ENCODE results near the gene COX18.

The COX18 gene

GRCh38 chr4:73069338-73070073 lies at the start of gene COX18:
Gene COX18, minus strand, starts transcription at chr4:73069716. Its CDS starts 67 bp downstream, at chr4:73069649.
- TF ChIP-seq GATA2 (IDR thresholded peaks at IDR 0.05; ENCODE audit: low read depth, low read length) (peak; percentile 33; the same call in 1 of the 2 replicates), GATA3 (IDR thresholded peaks at IDR 0.05; ENCODE audit: low read depth, low read length) (no peak)

DNA sequence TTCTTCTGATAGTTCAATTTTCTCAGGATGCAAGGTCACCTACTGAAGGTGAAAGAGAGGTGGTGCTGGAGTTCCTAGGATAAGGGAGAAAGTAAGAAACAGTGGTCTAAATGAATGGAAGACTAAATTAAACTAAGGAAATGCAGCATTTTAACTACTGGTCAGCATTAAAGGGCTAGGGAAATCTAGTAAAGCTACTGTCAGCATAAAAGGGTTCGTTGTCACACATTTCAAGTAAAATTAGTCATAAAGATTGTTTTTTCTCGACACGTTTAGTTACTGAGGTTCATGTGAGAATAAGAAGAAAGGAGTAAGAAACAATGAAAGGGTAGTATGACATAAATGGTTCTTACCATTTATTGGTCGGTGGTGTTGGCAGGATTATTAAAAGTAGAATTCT lies 40.0 kb upstream of the COX18 start:
- no peak for TF ChIP-seq GATA2 (IDR thresholded peaks at IDR 0.05; ENCODE audit: low read depth, low read length)
- no peak for TF ChIP-seq GATA3 (IDR thresholded peaks at IDR 0.05; ENCODE audit: low read depth, low read length)

DNA sequence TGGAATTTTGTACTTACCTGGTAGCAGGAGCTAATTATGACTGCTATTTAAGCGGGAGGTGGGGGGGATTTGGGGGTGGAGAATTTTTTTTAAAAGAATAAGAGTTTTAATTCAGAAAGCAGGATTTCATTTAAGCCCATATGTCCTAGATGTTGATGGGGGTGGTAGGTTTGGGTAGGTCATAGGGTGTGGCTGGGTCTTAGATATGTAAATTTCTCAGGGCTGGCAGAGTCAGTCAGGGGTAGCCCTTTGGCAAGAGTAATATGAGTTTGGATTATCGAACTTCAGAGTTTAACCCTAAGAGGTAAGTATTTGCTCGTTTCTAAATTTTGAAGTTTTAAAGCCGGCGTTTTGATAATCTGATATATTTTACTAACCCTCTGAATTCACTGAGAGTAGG lies 35.2 kb upstream of the COX18 start:
- TF ChIP-seq GATA3 (IDR thresholded peaks at IDR 0.05; ENCODE audit: low read depth, low read length): no peak
- no peak for TF ChIP-seq GATA2 (IDR thresholded peaks at IDR 0.05; ENCODE audit: low read depth, low read length)

GRCh38 chr4:73103799-73104503 lies 34.4 kb upstream of the COX18 start:
- TF ChIP-seq GATA2 (IDR thresholded peaks at IDR 0.05; ENCODE audit: low read depth, low read length): no peak
- no peak for TF ChIP-seq GATA3 (IDR thresholded peaks at IDR 0.05; ENCODE audit: low read depth, low read length)

DNA sequence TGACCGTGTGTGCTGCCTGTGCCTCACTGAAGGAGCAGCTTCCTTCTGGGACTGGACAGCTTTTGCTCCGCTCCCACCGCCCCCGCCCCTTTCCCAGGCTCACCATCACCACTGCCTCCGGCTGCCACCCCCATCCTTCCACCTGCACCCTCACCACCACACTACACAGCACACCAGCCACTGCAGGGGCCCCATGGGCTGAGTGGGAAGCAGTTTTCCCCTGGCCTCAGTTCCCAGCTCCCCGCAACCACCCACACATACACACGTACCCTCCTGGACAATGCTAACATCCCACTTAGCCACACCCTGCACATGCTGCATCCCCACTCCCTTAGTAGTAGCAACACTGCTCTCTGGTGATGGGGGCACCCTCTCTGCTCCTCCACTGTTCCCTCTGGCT lies 29.6 kb upstream of the COX18 start:
- TF ChIP-seq GATA2 (IDR thresholded peaks at IDR 0.05; ENCODE audit: low read depth, low read length) (no peak), GATA3 (IDR thresholded peaks at IDR 0.05; ENCODE audit: low read depth, low read length) (no peak)

DNA sequence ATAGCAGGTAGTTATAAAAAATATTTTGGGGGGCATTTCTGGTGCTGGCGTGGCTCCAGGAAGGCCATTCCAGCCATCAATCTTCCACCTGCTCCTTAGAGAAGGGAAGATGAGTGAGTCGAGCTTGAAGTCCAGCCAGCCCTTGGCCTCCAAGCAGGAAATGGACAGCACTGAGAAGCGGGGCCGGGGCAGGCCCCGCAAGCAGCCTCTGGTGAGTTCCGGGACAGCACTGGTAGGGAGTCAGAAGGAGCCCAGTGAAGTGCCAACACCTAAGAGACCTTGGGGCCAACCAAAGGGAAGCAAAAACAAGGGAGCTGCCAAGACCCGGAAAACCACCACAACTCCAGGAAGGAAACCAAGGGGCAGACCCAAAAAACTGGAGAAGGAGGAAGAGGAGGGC lies 29.2 kb upstream of the COX18 start:
- TF ChIP-seq GATA3 (IDR thresholded peaks at IDR 0.05; ENCODE audit: low read depth, low read length): no peak
- TF ChIP-seq GATA2 (IDR thresholded peaks at IDR 0.05; ENCODE audit: low read depth, low read length): no peak

DNA sequence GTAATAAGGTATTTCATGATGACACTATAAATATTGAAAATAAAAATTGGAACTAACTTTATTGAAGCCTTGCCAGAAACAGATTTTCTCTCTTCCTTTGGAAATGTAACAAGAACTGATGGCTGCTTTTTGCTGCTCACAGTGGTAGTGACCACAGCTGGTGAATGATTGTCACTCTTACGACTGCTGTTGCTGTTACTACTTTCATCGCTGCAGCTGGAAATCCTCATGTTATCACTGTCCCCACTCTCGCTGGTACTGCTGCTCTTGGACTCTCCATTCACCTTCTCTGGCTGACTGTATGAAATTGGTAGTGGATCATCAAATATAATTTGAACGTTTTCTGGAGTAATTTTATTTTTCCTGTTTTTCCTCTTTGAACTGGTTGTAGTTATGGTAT lies 28.5 kb upstream of the COX18 start:
- TF ChIP-seq GATA2 (IDR thresholded peaks at IDR 0.05; ENCODE audit: low read depth, low read length) (no peak), GATA3 (IDR thresholded peaks at IDR 0.05; ENCODE audit: low read depth, low read length) (no peak)

- TF ChIP-seq GATA3 (IDR thresholded peaks at IDR 0.05; ENCODE audit: low read depth, low read length) (no peak), GATA2 (IDR thresholded peaks at IDR 0.05; ENCODE audit: low read depth, low read length) (no peak)
Observed at GRCh38 chr4:73092868-73093267, 23.4 kb upstream of the COX18 start.

DNA sequence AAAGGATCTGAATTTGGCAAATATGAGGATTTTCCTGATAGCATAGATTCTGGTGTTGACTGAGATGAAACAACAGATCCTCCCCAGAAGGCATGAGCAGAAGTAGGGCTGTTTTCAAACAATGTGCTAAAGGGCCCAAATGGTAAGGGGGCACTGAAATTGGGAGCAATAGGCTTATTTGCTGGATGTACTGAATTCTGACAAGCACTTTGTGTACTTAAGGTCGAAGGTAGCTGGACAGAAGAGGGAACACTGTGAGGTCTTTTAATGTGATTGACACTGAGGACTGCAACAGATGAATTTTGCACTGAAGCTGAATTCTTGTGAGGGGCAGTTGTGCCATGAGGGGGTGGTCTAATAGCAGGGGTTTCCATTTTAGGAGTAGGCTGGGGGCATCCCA lies 21.2 kb upstream of the COX18 start:
- TF ChIP-seq GATA3 (IDR thresholded peaks at IDR 0.05; ENCODE audit: low read depth, low read length): no peak
- TF ChIP-seq GATA2 (IDR thresholded peaks at IDR 0.05; ENCODE audit: low read depth, low read length): no peak

DNA sequence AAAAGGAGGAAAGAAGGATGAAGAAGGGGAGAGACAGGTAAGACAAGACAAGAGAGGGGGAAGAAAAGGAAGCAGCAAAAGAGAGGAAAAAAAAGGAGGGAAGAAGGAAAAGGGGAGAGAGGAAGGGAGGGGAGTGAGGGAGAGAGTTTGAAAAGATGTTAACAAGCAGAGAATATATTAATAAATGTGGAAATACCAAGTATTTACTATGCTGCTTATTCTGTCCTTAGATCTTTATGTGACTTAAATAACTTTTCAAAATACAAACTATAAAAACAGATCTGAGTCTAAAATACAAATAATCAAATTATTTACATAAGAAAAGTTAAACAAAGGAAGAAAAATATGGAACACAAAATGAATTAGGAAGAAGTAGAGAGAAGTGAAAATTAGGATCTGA lies 18.4 kb upstream of the COX18 start:
- TF ChIP-seq GATA3 (IDR thresholded peaks at IDR 0.05; ENCODE audit: low read depth, low read length) (no peak), GATA2 (IDR thresholded peaks at IDR 0.05; ENCODE audit: low read depth, low read length) (no peak)

- TF ChIP-seq GATA2 (IDR thresholded peaks at IDR 0.05; ENCODE audit: low read depth, low read length) (no peak), GATA3 (IDR thresholded peaks at IDR 0.05; ENCODE audit: low read depth, low read length) (no peak)
Observed at GRCh38 chr4:73086095-73086868, 16.8 kb upstream of the COX18 start.

GRCh38 chr4:73080789-73081188 lies 11.3 kb upstream of the COX18 start:
- TF ChIP-seq GATA2 (IDR thresholded peaks at IDR 0.05; ENCODE audit: low read depth, low read length) (peak; percentile 54), GATA3 (IDR thresholded peaks at IDR 0.05; ENCODE audit: low read depth, low read length) (no peak)

DNA sequence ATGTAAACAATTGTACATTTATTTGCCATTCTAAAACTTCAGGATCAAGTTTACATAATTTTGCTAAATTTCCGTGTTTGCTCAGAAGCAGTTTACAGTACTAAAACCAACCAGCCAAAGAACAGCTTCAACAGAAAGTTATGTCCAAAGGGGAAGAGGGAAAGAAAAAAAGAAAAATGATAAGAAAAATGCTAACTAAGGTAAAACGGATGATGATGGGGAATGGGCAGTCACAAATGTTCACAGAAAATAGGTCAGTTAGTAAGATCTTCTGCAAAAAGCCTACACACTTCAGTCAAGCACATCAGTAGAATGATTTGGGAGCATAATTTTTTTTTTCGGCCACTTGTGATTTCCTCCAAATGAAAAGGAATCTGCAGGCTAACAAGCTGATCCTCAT lies 6.3 kb upstream of the COX18 start:
- TF ChIP-seq GATA2 (IDR thresholded peaks at IDR 0.05; ENCODE audit: low read depth, low read length): no peak
- no peak for TF ChIP-seq GATA3 (IDR thresholded peaks at IDR 0.05; ENCODE audit: low read depth, low read length)

DNA sequence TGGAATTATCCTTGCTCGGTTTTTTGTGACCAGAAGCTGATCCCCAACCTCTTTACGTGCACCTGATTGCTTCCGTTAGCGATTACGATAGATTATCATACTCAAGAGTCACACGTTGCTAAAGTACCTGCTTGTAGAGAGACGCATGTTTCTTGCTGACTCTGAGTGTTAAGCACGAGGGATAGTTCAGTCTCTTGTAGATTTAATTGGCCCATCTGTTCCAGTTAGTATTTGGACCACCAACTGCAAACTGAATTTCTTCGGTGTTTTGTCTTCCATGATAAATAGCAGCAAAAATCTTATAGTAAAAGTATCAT lies 516 bp upstream of the COX18 start:
- TF ChIP-seq GATA2 (IDR thresholded peaks at IDR 0.05; ENCODE audit: low read depth, low read length): no peak
- no peak for TF ChIP-seq GATA3 (IDR thresholded peaks at IDR 0.05; ENCODE audit: low read depth, low read length)

Measured in SH-SY5Y (cell line).